DMS 273 (cell line): ENCODE measurements around the gene ELMOD1.
A peak's percentile ranks its signal among the peaks of the same experiment; 100 is the strongest.
"Not testable (repeated sequence)": the region's sequence is repeated elsewhere in the genome, so short reads cannot be mapped to it uniquely, and the experiment has no call there.

Experiments
- DNase-seq: peaks from one replicate; lab custom pipeline; 2025; ENCODE audit not compliant: unreplicated experiment; lab: John Stamatoyannopoulos, UW

The ELMOD1 gene

DNA sequence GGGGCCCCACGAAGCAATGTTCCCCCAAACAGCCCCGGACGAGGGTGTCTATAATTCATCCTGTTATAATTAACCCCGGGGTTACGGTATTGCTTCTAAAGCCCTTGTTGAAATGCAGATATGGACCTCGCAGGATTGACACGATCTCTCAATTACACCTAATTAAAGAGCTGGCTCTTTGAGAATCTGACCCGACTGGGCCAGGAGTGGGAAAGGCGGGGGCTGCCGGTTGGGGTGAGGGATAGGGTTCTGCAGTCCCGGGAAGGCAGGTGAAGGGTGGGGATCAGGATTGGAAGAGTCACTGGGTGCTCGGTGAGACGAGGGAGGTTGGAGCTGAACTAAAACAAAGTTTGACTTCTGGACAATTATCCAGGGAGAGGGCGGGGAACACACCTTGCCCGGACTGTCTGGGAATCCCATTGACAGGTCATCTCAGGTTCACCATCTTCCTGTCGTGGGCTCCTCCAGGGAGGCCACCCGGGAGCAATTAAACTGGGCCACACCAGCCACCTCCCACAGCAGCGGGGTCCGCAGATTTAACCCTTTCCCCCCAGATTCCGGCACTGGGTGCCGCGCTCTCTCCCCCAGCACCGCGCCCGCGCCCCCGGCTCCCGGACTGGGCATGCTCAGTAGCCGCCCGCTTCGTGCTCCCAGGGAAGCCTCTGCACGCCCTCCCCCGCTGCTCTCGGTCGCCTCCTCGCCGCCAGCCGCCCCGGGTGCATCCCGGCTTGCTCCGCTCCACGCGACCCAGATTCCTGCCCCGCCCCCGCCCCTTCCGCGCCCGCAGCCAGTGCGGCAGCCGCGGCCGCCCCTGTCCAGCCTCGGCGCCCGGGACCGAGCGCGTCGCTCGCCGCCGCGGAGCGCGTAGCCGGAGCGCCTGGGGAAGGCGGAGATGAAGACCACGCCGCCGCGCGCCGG, at the start of gene ELMOD1:
Gene ELMOD1 (plus strand): TSS at position 688 of the 918 bp plus-strand sequence. CDS start 27,043 bp downstream, outside the sequence.
- peak; percentile 77 for DNase-seq

DNA sequence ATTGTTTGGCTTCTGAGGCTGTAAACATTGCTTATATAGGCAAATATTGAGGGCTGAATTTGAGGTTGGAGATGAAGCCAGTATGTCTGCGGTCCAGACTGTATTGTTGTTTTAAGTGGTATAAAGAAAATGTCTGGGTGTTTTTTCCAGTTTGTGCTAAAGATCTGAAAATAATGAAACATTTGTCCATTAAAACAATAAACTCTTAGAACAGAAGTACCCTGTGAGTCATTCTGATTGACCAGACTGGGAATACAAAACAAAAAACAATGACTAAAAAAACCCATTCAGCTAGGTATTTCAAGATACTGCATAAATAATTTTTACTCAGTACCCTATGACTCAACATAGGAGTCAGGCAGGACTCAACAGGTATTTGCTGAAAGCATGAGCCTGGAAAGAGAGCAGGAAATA, 45.8 kb upstream of the ELMOD1 start:
- DNase-seq: no peak

DNA sequence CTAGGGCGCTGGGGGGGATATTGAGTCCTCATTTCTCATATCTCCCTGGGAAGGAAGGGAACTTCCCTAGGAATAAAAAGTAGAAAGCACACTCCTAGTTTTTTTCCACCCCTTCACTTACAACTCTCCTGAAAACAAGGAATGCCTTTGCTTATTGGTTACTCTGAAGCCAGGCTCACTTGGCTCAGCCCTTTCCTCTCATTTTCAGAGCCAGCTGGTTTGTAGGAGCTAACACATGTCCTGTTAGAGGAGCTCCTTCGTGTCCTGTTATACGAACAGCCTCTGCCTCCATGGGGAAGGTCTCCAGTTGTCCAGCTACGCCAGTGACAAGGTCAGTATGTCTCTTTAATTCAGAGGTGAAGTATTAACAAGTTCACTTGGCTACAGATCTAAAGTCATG, 43.0 kb upstream of the ELMOD1 start:
- DNase-seq: no peak

DNA sequence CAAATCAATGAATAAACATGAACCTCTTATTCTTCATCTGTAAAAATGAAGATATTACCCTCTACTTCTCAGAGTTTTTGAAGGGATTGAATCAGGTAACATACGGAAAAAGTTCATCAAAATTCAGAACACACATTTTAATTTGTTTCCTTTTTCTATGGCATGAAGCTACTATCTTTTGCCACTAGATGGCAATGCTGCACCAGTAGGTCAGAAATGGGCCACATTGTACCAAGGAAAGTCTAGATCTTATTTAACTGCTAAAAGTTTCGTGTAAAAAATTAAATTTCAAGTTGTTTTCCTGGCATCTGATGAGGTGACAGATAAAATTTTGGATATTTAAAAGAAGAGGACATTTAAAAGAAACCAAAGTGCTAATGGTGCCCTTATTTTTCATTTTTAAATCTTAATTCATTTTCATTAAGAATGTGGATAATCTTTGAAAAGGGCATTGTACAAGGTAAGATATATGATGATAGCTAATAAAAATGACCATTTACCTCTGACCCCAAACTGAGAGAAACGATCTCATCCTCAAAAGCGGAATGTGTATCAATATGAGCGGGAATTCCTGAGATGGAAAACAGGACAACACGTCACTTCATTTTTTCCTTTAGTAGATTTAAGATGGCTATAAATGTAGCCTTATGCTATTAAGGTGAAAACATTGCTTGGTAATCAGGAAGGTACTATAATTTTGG, 41.5 kb upstream of the ELMOD1 start:
- DNase-seq: peak; percentile 61

DNA sequence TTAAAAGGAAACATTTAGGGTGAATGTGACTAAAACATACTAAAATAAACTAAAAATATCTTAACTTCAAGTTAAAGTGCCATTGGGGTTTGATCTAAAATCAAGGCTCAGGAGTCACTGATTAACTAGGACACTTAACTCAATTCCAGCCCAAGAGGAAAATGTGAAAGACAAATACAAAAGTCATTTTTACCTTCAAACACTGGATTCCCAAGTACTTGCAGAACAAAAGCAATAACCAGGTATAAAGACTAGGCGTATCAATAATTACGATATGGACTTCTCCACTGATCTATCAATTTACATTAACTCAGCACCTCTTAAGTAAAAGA, 41.0 kb upstream of the ELMOD1 start:
- no peak for DNase-seq

DNA sequence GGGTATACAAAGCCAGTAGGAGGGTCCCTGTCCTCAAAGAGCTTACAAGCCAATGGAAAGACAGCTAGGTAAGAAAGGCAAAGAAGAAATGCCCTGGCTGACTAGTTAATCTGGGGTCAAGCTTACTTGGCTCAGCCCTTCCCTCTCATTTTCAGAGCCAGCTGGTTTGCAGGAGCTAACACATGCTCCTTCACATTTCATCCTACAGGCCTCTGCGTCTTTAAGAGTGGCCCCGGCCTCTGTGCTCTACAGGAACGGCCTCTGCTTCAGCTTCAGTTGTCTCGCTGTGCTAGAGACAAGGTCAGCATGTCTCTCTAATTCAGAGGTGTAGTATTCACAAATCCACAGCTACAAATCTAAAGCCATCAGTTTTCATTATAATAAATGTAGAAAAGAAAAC, 40.6 kb upstream of the ELMOD1 start:
- no peak for DNase-seq

DNA sequence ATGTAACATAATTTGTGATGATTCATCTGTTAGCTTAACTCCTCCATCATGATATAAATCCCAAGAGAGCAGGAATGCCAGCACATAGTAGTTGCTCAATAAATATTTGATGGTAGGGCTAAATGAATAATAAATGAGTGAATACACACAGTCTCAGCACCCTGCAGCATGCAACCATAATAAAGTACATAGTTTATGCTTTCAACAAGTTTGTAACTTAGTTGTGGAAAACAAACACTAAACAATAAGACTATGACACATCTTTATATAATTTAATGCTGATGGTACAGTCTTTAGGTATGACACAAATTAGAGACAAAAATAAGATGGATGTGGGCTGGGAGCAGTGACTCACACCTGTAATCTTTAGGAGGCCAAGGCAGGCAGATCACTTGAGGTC, 29.3 kb upstream of the ELMOD1 start:
- DNase-seq: no peak

DNA sequence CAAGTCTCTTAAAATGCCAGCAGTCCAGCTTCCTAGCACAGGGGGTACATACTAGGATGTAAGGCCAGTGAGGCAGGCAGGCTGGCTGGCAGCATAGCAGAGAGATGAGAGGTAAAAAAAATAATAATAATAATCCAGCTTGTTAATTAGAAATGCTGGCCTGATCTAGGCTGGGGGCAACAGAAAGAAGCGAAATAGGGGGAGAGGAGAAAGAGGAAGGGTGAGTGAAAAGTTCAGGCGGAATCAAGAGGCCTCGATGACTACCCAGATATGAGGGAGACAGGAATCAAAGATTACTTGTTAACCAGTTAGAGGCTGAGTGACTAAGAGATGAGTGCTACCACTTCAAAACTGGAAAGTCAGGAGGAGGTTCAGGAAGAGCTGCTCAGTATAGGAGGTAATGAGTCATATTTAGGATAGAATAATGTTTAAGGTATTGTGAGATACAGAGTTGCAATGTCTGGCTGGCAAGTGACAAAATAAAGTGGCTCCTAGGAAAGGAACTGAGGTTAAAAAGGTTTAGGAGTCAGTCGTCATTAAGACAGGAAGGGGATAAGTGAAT, 28.2 kb upstream of the ELMOD1 start:
- no peak for DNase-seq

DNA sequence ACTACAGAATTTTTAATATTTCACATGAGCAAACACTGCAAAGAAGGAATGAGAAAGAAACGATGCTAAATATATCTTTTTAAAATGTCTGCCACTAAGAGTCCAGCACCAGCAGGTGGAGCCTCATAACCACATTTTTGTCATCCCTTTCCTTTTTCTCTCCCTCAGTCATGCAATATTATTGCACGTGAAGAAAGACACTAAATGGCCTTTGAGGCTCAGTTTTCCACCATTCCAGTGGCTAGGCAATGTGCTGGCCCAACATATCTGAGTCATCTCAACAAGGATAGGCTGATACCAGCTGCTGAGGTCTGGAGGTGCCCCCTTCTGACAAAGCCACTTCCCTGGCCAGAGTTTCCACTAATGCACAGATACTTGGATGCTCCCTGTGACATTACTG, 27.2 kb upstream of the ELMOD1 start:
- peak; percentile 66 for DNase-seq

DNA sequence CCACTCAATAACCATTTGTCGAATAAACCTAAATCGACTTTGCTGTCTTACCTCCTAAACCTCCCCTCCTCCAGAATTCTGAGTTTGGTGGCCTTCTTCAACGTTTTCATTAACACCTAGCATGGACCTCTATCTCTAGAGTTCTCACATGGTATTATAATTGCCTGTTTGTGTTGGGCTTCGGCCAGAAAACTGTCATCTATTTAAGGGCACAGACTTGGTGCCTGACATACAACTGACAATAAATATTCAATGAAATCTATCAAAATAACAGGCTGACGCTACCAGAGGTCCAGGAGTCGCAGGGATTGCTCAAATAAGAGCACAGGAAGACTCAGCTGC, 26.1 kb upstream of the ELMOD1 start:
- peak; percentile 61 for DNase-seq

DNA sequence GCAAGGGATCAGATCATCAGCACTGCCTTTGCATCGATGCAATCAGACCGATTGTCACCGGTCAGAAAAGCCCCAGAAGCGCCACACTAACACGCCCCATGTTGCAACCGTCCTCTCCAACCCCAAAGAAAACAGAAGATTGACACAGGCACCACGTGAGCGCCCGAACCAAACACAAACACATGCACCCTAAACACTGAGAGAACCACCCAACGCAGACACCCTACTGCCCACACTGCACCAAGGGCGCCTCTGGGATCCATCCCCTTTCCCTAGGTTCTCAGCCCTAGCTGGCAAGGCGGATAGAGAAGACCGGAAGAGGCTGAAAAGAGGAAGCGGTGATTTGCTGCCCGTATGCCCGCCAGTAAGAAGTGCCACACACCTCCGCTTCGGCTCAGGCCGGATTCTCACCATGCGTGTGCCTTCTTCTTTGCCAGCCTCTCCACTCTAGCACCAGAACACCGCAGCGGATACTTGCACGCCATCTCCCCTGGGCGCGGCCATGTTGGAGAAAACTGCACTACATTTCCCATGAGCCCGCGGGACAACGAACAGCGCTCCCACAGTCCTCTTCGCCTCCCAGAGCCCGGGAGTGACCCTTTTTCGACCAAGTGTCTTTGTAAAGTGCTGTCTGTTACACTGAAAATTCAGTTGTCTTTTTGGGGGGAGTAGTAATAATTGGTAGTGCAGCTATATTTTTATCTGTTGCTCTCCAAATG, 25.6 kb upstream of the ELMOD1 start, which contains the start of gene ALKBH8:
Gene ALKBH8 (minus strand): TSS at position 517 of the 719 bp plus-strand sequence. CDS start 4,842 bp downstream, outside the sequence.
- peak; percentile 81 for DNase-seq

DNA sequence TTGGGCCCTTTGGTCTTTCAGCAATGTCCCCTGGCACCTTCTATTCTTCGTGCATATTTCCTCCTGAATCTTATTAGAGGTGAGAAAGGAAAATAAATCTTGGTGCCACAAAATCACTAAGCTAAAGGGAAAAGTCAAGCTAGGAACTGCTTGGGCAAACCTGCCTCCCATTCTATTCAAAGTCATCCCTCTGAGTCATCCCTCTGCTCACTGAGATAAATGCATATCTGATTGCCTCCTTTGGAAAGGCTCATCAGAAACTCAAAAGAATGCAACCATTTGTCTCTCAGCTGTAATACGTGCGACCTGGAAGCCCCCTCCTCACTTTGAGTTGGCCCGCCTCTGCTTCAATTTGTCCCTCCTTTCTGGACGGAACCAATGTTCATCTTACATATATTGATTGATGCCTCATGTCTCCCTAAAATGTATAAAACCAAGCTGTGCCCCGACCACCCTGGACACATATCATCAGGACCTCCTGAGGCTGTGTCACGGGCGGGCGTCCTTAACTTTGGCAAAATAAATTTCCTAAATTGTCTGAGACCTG, 24.9 kb upstream of the ELMOD1 start:
- DNase-seq: not testable (repeated sequence)

DNA sequence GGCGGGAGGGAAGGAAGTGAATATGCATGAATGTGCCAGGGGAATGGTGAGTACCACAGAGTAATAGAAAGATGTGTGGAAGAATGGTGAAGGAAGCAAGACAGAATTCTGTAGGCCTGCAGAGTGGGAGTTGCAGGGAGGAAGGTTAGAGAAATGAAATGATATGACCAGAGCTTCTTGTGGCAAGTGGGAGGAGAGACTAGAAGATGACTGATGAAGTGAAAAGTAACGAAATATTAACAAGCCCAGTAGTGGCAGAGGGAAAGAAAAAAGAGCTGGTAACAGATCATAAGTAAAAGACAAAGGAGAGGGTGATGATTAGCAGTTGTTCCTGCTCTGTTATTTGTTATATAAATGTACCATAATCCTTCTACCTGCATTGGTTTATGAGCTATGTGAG, 24.4 kb upstream of the ELMOD1 start:
- DNase-seq: no peak

DNA sequence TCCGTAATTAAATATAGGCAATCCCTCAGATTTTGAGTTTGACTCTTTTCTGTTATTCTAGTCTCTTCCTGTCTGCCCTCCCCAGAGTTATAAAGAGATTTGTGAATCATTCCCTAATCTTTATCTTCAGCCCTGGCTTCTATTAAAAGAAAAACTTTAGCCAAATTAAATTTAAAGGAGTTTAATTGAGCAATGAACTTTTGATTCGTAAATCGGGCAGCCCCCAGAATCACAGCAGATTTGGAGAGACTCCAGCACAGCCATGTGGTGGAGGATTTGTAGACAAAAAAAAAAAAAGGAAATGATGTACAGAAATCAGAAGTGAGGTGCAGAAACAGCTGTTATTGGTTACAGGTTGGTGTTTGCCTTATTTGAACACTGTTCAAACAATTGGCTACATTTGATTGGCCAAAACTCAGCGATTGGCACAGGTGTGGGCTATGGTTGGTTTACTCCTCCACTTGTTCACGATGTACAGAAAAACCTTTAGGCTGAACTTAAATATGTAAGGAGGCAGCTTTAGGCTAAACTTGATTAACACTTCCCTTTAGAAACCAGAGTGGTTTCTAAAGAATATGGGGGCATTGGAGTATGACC, 23.1 kb upstream of the ELMOD1 start:
- no peak for DNase-seq

DNA sequence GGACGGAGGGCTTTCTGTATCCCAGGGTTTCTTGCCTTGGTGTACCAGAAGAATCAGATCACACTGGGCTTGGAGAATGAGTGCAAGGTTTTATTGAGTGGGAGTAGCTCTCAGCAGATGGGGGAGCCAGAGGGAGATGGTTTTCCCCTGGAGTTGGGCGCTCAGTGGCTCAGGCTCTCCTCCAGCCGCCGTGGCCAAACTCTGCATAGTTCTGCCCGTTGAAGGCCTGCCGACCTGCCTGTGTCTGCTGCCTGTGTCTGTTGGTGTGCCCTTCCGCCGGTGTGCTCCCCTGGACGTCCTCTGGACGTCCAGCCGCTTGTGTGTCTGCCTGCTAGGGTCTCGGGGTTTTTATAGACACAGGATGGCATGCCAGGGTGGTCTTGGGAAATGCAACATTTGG, 20.9 kb upstream of the ELMOD1 start:
- DNase-seq: no peak

DNA sequence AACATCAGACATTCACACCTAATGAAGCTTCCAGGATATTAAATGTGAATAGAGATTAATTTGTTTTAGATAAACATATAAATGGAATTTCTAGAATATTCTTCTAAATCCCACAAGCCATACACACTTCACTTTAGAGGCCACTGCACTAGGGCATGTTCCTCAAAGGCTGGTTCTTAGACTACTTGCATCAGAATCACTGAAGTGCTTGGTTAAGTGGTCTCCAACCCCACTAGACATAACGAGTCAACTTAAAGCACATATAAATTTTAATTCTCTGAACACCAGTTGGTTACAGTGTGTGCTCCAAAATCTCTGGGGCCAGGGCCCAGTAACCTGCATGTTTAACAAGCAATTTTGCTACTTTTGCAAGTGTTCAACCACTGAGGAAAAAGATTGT, 17.5 kb upstream of the ELMOD1 start:
- DNase-seq: no peak

DNA sequence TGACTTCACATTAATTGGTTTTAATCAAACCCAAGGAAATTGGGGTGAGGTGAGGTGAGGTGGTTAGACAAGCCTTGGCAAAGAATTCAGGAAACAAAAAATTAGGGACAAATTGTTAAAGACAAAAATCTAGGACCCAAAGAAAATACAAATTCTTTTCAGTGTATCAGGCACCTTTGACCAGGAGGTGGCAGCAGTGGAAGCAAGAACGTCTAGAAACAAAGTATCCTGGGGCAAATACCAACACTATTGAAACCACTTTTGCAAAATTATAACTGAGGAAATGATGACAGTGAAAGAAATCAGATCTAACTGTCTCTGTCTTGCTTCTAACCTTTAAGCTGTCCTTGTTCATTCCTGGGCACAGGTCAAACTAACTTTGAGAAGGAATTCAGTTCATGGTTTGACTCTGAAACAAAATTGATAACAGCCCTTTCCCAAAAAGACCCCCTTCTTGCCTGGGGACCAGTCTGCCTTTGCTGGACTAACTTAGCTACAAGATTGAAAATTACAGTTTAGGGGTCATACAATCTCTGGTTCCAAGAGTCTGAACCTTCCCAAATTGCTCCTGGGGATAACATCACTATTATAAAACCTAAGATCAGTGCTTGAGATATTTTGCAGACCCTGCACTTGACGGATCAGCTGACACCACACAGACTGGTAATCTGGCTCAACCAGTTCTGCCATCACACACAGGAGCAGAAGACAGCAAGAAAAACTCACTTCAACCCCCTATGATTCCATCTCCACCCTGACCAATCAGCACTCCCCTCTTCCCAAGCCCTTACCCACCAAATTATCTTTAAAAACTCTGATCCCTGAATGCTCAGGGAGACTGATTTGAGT, 14.2 kb upstream of the ELMOD1 start:
- peak; percentile 66 for DNase-seq

DNA sequence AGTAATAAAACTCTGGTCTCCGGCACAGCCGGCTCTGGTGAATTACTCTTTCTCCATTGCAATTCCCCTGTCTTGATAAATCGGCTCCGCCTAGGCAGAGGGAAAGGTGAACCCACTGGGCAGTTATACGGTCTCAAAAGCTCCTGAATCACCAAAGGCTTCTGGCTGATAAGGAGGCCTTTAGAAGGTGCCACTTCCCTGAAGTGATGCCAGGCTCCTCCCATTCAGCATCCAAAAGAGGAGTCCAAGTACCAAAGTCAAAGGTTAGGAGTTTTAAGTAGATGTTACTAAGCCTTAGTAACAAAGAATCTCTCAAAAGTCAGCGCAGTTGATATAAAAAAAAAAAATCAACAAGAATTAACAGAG, 13.6 kb upstream of the ELMOD1 start:
- DNase-seq: no peak

DNA sequence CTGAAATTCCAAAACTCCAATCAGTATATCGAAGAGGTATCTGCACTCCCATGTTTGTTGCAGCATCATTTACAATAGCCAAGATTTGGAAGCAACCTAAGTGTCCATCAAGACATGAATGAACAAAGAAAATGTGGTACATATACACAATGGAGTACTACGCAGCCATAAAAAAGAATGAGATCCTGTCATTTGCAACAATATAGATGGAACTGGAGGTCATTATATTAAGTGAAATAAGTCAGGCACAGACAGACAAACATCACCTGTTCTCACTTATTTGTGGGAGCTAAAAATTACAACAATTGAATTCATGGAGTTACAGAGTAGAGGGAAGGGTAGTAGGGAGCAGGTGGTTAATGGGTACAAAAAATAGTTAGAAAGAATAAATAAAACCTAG, 11.8 kb upstream of the ELMOD1 start:
- DNase-seq: not testable (repeated sequence)

DNA sequence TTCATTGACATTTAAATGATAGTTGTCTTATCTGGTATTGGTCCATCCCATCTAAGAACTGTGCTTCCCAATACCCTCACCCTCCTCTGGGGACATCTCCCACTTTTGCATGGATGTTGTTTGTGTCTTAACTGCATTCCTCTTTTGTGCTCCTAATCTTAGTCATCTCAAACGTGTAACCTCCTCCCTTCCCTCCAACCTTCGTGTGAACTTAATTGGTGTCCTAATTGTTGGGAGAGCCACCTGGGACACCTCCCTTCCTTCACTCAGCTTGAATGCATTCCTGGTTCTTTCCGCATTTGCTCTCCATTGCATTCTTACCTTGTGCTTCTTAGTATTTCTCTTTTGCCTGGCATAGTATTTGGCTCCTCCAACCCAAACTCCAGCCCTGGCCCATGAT, 9.8 kb upstream of the ELMOD1 start:
- DNase-seq: no peak
